Fibroblast of mammary gland (primary cell): ENCODE data around the gene NEK9.
"Not testable (repeated sequence)": the region's sequence is repeated elsewhere in the genome, so short reads cannot be mapped to it uniquely, and the experiment has no call there.

ENCODE experiments used
- DNase-seq: peaks from one replicate; pipeline ENCODE4 v3.0.0-alpha.2; 2010; ENCODE audit warnings: low read depth
- H3K4me3 ChIP-seq: 2 replicates; pipeline ENCODE4 v1.5.1; 2011; ENCODE audit warnings: low read depth, mild to moderate bottlenecking, low read length, moderate library complexity; ENCODE audit not compliant: control insufficient read depth
- CTCF ChIP-seq: conservative IDR thresholded peaks from 2 replicates; pipeline ENCODE4 v1.5.1; 2011; ENCODE audit warnings: low read depth, low read length, inconsistent platforms; ENCODE audit not compliant: control insufficient read depth, insufficient read depth

The NEK9 gene

GRCh38 chr14:75128596-75128990, 1.7 kb upstream of the NEK9 start:
- no peak for TF ChIP-seq CTCF
- no peak overlapping the region for H3K4me3 ChIP-seq
- DNase-seq: no peak

- no peak for TF ChIP-seq CTCF
- no peak for DNase-seq
- peak overlapping the region; percentile 79 for H3K4me3 ChIP-seq
Observed at GRCh38 chr14:75127903-75128595, 1.2 kb upstream of the NEK9 start.

GRCh38 chr14:75127474-75127820, 599 bp upstream of the NEK9 start:
- H3K4me3 ChIP-seq: peak overlapping the region; percentile 79
- DNase-seq: not testable (repeated sequence)

- no peak for TF ChIP-seq CTCF
- no peak for DNase-seq
- H3K4me3 ChIP-seq: peak overlapping the region; percentile 79
Observed at GRCh38 chr14:75126121-75126544, 715 bp downstream of the NEK9 start.

GRCh38 chr14:75125617-75126016, 1.2 kb downstream of the NEK9 start:
- DNase-seq: peak; percentile 80
- H3K4me3 ChIP-seq: peak overlapping the region; percentile 79
- no peak for TF ChIP-seq CTCF

- H3K4me3 ChIP-seq: no peak overlapping the region
- peak; percentile 86 for DNase-seq
Observed at GRCh38 chr14:75123991-75124390, 2.9 kb downstream of the NEK9 start.

GRCh38 chr14:75121552-75121951, 5.3 kb downstream of the NEK9 start:
- no peak for TF ChIP-seq CTCF
- no peak overlapping the region for H3K4me3 ChIP-seq

More at GRCh38 chr14:75123991-75124390, 2.9 kb downstream of the NEK9 start:
- no peak for TF ChIP-seq CTCF

More at GRCh38 chr14:75121552-75121951, 5.3 kb downstream of the NEK9 start:
- DNase-seq: no peak
